Right lung (tissue), 5 donors: ENCODE data around the gene MIEF2. TPM values are rescaled to one million over a fixed set of nuclear protein-coding genes. Genes with fewer than 3 reads are reported as not detected.

Source experiments
- DNase-seq, 2 donors: peaks; one replicate each; pipeline ENCODE4 v3.0.0-alpha.2; 2013
- polyA plus RNA-seq, 5 donors: library from polyadenylated mRNA; unstranded; fragments of 120-200 nt; gene quantifications; one replicate each; pipeline versions ENCODE4 v1.2.1 to v1.2.3, GENCODE V29; 2013; ENCODE audit warnings: inconsistent platforms in 1 of 5, low replicate concordance in 1 of 5; ENCODE audit not compliant: insufficient read length in 5 of 5, insufficient read depth in 1 of 5

MIEF2 gene
- polyA plus RNA-seq, 5 donors = 7.3 to 12.9 (median 10.3) TPM

GRCh38 chr17:18233803-18234518 is 26.5 kb upstream of the MIEF2 start:
- no peak for DNase-seq

- DNase-seq = no peak
Observed at GRCh38 chr17:18234853-18235380, 25.5 kb upstream of the MIEF2 start.

GRCh38 chr17:18235743-18236256 is 24.7 kb upstream of the MIEF2 start:
- no peak for DNase-seq

GRCh38 chr17:18236494-18236893 is 24.0 kb upstream of the MIEF2 start:
- DNase-seq = no peak

- no peak for DNase-seq
Observed at GRCh38 chr17:18237461-18237860, 23.0 kb upstream of the MIEF2 start.

- no peak for DNase-seq
Observed at GRCh38 chr17:18238299-18238698, 22.2 kb upstream of the MIEF2 start.

GRCh38 chr17:18240449-18240848 is 20.0 kb upstream of the MIEF2 start:
- no peak for DNase-seq

- DNase-seq = no peak
Observed at GRCh38 chr17:18241229-18241871, 19.1 kb upstream of the MIEF2 start.

- DNase-seq = no peak
Observed at GRCh38 chr17:18245038-18245776, 15.3 kb upstream of the MIEF2 start.

- DNase-seq = no peak
Observed at GRCh38 chr17:18246109-18246725, 14.2 kb upstream of the MIEF2 start.

- peak in 1 of 2 donors; percentile 41 for DNase-seq
Observed at GRCh38 chr17:18246880-18247612, 13.4 kb upstream of the MIEF2 start.

- no peak for DNase-seq
Observed at GRCh38 chr17:18247613-18248001, 12.9 kb upstream of the MIEF2 start.

GRCh38 chr17:18248300-18248731 is 12.1 kb upstream of the MIEF2 start:
- DNase-seq = peak in 1 of 2 donors; percentile 60

GRCh38 chr17:18248811-18249210 is 11.7 kb upstream of the MIEF2 start:
- DNase-seq = no peak

GRCh38 chr17:18250259-18250658 is 10.2 kb upstream of the MIEF2 start:
- no peak for DNase-seq

- DNase-seq = no peak
Observed at GRCh38 chr17:18250708-18251107, 9.8 kb upstream of the MIEF2 start.

GRCh38 chr17:18251204-18251603 is 9.3 kb upstream of the MIEF2 start:
- no peak for DNase-seq

GRCh38 chr17:18252160-18252559 is 8.3 kb upstream of the MIEF2 start:
- no peak for DNase-seq

- no peak for DNase-seq
Observed at GRCh38 chr17:18253187-18253884, 7.1 kb upstream of the MIEF2 start.
